Measurements from ENCODE around the gene ADAMTS17.
"Not testable (repeated sequence)": the region's sequence is repeated elsewhere in the genome, so short reads cannot be mapped to it uniquely, and the experiment has no call there.

The ADAMTS17 gene

DNA sequence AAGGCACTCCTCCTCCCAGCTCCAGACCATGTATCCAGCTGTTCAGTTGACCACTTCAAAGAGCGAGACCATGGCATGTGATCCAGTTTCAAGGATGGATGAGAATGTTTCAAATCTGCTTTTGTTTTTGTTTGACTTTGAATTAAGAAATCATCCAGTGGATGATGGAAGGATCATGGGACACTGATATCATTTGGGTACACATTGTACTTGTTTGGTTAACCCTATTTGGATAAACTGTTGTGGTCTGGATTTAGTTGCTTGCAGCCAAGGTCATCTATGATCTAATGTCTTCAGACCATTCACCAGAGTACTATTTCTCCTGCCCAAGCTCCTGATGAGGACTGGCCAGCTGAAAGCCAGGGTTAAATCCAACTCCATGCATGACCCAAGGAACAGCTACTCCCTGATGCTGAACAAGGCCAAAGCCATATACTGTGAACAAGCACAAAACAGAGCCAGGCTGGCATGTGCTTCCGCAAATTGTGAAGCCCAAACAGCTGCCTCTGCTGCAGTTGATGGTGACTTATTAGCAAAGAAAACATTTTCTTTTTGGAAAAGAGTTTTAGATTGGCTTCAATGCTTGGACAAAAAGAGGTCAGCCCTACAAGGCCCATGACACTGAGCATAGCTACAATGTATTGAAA is 5.2 kb upstream of the ADAMTS17 start:
- Mint-ChIP-seq H3K9me3 (no peaks in the 10 kb centered on the region), H3K4me3 (no peak overlapping the region), H3K27ac (no peak overlapping the region), H3K36me3 (no peaks in the 10 kb centered on the region), H3K4me1 (peaks cover 9% of the 10 kb centered on the region)
- DNase-seq (ENCODE audit: low spot score in 2 of 2) (no peak), ATAC-seq (no peak)

DNA sequence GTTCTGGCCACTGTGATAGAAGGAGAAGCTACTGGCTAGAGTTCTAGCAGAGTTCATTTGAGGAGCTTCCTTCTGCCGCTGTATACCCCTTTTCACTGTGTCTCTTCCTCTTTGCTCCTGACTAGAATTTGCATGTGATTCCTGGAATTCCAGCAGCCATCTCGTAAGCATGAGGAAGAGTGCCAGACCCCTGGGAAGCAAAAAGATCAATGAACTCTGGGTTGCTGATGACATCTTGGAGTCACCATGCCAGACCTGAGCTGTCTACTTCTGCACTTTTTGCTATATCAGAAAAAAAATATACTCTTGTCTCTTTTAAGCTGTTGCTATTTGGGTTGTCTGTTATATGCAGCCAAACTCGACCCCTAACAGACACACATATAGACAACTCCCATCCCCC is 3.7 kb upstream of the ADAMTS17 start:
- no peaks in the 10 kb centered on the region for H3K9me3 Mint-ChIP-seq
- no peak for ATAC-seq
- peaks cover 7% of the 10 kb centered on the region for H3K4me1 Mint-ChIP-seq
- no peak overlapping the region for H3K27ac Mint-ChIP-seq
- no peaks in the 10 kb centered on the region for H3K36me3 Mint-ChIP-seq
- DNase-seq (ENCODE audit: low spot score in 2 of 2) = no peak
- no peak overlapping the region for H3K4me3 Mint-ChIP-seq

DNA sequence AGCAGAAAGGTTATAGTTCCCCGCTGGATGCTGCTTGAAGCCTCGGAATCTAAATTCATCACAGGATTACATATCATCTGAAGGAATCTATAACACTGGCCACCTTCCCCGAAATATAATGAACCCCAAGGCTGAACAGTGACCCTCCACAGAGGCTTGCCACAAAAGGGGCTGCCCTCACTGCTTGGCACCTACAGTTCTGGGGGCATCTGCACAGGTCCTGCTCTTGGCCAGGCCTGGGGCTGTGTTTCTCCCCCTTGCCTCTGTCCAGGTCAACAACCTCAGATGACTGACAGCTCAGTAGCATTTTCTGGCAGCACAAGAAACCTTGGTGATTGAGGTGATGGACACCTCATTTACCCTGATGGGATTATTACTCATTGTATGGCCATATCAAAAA is 1.5 kb upstream of the ADAMTS17 start:
- H3K27ac Mint-ChIP-seq = no peak overlapping the region
- no peaks in the 10 kb centered on the region for H3K36me3 Mint-ChIP-seq
- no peaks in the 10 kb centered on the region for H3K9me3 Mint-ChIP-seq
- DNase-seq (ENCODE audit: low spot score in 2 of 2) = no peak
- no peaks in the 10 kb centered on the region for H3K4me1 Mint-ChIP-seq
- no peak overlapping the region for H3K4me3 Mint-ChIP-seq
- ATAC-seq = no peak

DNA sequence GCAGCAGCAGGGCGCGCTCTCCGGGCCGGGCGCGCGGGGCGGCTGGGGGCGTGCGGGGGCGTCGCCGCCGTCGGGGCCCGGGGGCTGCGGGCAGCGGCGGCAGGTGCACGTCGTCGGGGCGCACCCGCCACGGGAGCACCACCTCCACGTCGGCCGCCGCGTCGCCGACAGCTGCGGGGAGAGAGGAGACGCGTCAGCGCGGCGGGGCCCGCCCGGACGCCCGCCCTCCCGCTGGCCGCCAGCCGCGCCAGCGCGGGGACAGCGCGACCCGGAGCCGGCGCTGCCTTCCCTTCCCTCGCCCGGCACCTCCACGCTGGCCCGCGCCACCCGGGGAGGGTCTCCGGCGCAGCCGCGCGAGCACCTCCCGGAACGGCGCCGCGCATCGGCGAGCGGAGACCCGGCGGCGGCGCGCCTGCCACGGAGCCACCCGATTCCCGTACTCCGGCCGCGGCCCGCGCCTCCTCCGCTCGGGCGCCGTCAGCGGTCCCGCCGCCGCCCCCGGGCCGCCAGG is 481 bp downstream of the ADAMTS17 start:
- ATAC-seq (peak; percentile 35), DNase-seq (ENCODE audit: low spot score in 2 of 2) (no peak)
- peak overlapping the region; percentile 50 for H3K4me3 Mint-ChIP-seq
- H3K4me1 Mint-ChIP-seq = no peaks in the 10 kb centered on the region
- H3K27ac Mint-ChIP-seq = no peak overlapping the region
- H3K36me3 Mint-ChIP-seq = no peaks in the 10 kb centered on the region
- no peaks in the 10 kb centered on the region for H3K9me3 Mint-ChIP-seq

DNA sequence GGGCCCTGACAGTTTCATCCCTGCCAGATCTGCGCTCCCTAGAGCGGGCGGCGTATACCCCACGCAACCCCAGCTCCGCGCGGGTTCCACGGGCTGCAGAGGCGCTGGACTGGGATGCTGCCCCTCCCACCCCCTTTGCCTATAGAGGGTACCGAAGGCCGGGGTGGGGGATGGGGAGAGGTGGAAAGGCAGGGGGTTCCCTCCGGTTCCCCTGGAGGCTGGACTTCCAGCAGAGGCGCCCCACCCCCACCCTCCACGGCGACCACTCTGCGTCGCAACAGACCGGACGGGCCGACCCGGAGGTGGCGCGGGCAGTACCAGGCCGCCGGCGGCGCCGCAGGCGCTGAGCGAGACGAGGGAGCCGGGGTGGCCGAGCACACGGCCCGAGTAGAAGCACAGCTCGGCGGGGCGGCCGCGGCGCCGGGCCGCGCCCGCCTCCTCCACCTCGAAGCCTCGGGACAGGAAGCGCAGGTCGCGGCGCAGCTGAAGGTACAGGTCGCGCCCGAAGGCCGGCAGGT is 995 bp downstream of the ADAMTS17 start:
- no peak overlapping the region for H3K27ac Mint-ChIP-seq
- DNase-seq (ENCODE audit: low spot score in 2 of 2) = no peak
- no peaks in the 10 kb centered on the region for H3K9me3 Mint-ChIP-seq
- H3K4me1 Mint-ChIP-seq = no peaks in the 10 kb centered on the region
- peak; percentile 1 for ATAC-seq
- peak overlapping the region; percentile 44 for H3K4me3 Mint-ChIP-seq
- no peaks in the 10 kb centered on the region for H3K36me3 Mint-ChIP-seq

DNA sequence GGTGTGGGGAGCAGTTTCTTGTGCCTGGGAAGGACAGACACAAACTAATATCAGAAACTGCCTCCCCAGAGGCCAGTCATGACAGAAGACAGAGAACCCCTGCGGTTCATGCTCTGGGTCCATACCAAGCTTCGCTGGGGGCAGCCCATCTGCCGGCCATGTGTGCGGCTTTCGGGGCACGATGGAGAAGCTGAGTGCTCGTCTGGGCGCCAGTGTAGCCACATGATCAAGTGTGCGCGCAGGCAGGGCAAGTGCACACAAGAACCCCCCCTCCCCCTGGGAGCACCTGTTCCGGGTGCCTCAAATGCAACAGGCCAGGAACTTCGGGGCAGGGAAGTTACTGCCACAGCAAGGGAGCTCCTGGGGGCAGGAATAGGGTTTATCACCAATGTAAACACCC is 1.8 kb downstream of the ADAMTS17 start:
- ATAC-seq (no peak), DNase-seq (ENCODE audit: low spot score in 2 of 2) (no peak)
- Mint-ChIP-seq H3K4me3 (peak overlapping the region; percentile 44), H3K27ac (no peak overlapping the region), H3K4me1 (peaks cover 6% of the 10 kb centered on the region), H3K9me3 (no peaks in the 10 kb centered on the region), H3K36me3 (no peaks in the 10 kb centered on the region)

DNA sequence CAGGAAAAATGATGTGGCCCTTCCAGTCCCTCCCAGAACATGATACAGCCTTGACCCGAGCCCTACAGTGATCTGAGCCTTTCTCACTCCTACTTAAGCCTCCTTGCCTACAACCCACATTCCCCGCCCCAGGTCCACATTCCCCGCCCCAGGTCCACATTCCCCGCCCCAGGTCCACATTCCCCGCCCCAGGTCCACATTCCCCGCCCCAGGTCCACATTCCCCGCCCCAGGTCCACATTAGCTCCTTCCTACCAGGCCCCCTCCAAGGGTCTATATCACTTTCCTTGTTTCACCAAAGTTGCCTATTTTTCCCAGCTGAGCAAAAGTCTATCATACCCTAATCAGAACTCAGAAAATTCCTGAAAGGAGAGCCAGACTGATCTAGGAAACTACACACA is 2.3 kb downstream of the ADAMTS17 start:
- H3K9me3 Mint-ChIP-seq; ATAC-seq; H3K27ac Mint-ChIP-seq; DNase-seq (ENCODE audit: low spot score in 2 of 2); H3K36me3 Mint-ChIP-seq: not testable (repeated sequence)
- peaks cover 12% of the 10 kb centered on the region for H3K4me1 Mint-ChIP-seq
- peak overlapping the region; percentile 44 for H3K4me3 Mint-ChIP-seq

DNA sequence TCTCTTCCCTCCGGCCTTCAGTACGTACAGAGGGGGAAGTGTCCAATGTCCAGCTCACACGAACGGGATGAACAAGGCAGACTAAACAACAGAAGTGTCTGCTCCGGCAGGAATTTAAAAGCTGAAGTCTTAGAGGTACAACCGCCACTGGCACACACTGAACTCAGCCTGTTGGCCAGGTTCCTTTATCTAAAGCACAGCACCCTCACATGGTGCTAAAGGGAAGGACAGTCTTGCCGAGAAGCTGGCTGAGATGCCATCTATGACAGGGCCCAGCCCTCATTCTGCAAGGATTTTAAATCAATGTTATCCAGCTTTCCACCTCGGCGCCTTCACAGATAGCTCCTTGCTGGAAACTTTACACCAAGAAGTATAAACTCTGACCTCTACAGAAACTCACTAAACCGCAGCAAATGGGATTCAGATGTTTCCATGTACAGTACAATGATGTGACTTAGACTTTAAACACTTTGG is 2.8 kb downstream of the ADAMTS17 start:
- Mint-ChIP-seq H3K27ac (no peak overlapping the region), H3K36me3 (no peaks in the 10 kb centered on the region), H3K4me3 (no peak overlapping the region), H3K9me3 (no peaks in the 10 kb centered on the region), H3K4me1 (peaks cover 13% of the 10 kb centered on the region)
- peak; percentile 22 to 67 for DNase-seq (ENCODE audit: low spot score in 2 of 2)
- ATAC-seq = peak; percentile 63

DNA sequence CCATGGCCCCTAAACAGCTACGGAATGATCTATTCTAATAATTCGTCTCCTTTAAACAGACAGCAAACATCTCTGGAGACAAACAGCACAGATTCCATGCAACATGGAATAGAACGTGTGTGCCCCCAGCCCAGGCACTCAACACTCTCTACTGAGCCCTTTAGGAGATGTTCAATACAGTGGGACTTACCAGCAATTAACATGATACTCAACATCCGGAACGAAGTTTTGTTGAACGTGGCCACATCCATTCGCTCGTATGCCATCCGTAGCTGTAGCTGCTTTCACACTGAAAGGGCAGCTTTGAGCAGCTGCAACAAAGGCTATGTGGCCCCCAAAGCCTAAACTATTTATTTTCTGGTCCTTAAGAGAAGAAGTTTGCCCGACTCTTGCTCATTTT is 3.5 kb downstream of the ADAMTS17 start:
- ATAC-seq (no peak), DNase-seq (ENCODE audit: low spot score in 2 of 2) (no peak)
- no peak overlapping the region for H3K27ac Mint-ChIP-seq
- H3K4me1 Mint-ChIP-seq = peaks cover 20% of the 10 kb centered on the region
- H3K36me3 Mint-ChIP-seq = no peaks in the 10 kb centered on the region
- H3K9me3 Mint-ChIP-seq = no peaks in the 10 kb centered on the region
- no peak overlapping the region for H3K4me3 Mint-ChIP-seq

DNA sequence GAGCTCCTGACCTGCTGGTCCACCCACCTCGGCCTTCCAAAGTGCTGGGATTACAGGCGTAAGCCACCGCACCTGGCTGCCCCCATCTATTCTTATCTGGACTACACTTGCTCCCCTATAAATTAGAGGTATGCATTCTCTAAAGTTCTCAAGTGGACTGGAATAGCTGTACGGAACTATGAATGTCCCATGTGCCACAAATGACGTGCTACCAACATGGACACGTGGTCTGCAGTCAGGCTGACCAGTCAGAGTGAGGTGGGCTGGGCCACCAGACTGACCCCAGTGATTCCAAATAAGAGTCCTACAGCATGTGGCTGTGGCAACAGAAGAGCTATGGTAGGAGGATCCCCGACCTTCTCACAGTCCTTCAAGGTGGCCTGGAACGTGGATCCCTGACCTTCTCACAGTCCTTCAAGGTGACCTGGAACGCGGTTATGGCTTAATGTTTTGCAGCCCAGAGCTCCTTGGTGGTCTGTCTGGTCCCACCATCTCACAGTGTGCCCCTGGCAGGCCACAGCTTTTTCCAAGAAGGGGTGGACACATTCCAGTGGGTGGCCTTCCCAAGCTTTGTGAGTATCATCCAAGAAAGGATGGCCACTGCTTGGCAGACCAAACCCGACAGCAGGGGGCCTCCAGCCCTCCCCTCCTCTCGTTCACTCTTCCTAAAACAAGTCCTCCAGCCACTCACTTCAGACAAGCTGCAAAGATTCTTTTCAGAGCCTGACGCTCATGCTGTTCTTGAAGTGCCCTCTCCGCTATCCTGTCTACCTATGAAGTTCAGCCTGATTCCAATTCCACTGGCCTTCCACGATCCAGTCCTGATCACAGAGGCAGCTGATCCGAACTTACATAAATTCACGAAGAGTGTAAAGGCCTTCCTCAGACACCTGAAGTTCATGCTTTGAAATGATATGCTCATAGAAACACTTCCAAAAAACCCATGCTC is 4.4 kb downstream of the ADAMTS17 start:
- DNase-seq (ENCODE audit: low spot score in 2 of 2) (peak in 1 of 2 donors; percentile 29), ATAC-seq (no peak)
- Mint-ChIP-seq H3K4me3 (no peak overlapping the region), H3K9me3 (no peaks in the 10 kb centered on the region), H3K36me3 (no peaks in the 10 kb centered on the region), H3K27ac (no peak overlapping the region), H3K4me1 (peaks cover 27% of the 10 kb centered on the region)

DNA sequence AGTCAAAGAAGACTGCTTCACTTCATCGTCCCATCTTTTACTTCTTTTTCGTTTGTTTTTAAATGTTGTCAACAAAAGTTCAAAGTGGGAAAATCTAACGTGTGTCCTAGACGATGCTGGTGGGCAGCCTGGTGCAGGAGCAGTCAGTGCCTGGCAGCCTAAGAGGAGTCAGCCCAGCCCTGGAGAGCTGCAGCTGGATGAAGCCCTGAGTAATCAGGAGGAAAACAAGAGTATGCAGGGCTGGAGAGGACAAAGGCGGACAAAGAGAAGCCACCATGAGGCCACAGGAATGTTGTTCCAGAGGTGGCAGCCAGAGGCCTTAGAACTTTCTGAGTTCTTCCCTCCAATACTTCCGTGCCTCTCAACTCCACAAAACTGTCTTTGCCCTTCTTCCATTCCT is 5.7 kb downstream of the ADAMTS17 start:
- Mint-ChIP-seq H3K27ac (no peak overlapping the region), H3K4me3 (no peak overlapping the region), H3K9me3 (no peaks in the 10 kb centered on the region), H3K4me1 (peaks cover 28% of the 10 kb centered on the region), H3K36me3 (no peaks in the 10 kb centered on the region)
- DNase-seq (ENCODE audit: low spot score in 2 of 2) (peak in 1 of 2 donors; percentile 30), ATAC-seq (no peak)

DNA sequence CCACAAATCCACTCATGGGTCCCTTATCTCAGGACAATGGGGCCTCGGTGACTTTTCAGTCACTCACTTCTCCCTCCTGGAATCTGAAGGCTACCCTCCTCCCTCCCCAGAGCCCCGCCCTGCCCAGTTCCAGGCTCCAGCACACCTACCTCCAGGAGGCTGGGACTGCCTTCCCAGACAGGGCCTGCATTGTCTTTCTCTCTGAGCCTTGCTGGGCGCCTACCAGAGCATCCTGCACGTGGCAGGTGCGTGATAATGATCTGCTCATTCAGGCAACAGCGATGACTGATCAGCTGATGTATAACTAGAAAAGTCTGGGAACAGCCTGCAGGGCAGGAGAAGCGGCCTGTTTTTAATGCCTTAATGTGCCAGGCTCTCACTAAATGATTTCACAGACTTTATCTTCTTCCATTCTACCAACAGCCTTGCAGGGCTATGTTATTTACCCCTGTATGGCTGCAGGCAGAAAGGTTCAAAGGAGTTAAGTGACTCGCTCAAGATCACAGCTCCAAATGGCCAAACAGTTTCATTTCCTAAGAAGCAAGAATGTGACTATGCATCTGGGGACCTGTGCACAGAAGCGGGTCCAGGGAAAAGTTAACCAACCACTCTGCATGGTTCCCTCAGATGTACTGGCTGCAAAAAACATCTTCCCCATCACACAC is 6.3 kb downstream of the ADAMTS17 start:
- H3K9me3 Mint-ChIP-seq = no peaks in the 10 kb centered on the region
- DNase-seq (ENCODE audit: low spot score in 2 of 2) (peak in 1 of 2 donors; percentile 38), ATAC-seq (no peak)
- H3K27ac Mint-ChIP-seq = no peak overlapping the region
- no peaks in the 10 kb centered on the region for H3K36me3 Mint-ChIP-seq
- H3K4me3 Mint-ChIP-seq = no peak overlapping the region
- H3K4me1 Mint-ChIP-seq = peaks cover 34% of the 10 kb centered on the region

DNA sequence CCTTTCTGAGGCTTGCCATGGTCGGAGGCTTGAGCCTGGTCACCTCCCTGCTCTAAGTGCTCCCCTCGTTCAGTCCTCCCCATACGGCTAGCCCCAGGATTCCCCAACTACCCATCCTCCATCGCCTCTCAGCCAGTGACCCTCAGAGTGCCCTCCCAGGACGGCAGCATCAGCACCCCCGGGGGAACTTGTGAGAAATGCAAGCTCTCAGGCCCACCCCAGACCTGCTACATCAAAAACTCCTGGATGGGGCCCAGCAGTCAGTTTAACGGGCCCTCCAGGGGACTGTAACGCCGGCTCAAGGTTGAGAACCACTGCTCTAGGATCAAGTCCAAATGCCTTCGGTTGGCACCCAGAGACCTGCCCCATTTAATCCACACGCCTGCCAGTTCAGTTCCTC is 6.9 kb downstream of the ADAMTS17 start:
- Mint-ChIP-seq H3K4me1 (peaks cover 39% of the 10 kb centered on the region), H3K36me3 (no peaks in the 10 kb centered on the region), H3K4me3 (no peak overlapping the region), H3K9me3 (no peaks in the 10 kb centered on the region), H3K27ac (no peak overlapping the region)
- ATAC-seq = no peak
- peak in 1 of 2 donors; percentile 47 for DNase-seq (ENCODE audit: low spot score in 2 of 2)

DNA sequence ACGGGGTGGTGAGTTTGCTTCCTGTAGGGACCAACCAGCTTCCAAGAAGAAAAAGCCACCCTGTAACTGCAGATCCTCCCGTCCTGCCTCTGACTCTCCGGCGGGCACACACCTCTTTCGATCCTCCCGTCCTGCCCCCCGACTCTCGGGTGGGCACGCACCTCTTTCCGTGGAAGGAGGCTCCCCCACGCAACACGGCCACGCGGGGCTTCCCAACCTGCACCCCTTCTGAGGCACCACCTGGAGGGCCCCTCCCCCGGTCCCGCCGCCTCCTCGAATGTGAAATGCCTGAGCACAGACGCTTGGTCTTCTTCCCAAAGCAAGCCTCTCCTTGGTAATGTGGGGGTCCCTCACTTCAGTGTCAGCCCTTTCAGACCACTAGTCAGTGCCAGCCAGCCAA is 7.3 kb downstream of the ADAMTS17 start:
- Mint-ChIP-seq H3K9me3 (no peaks in the 10 kb centered on the region), H3K36me3 (no peaks in the 10 kb centered on the region), H3K4me1 (peaks cover 44% of the 10 kb centered on the region), H3K4me3 (no peak overlapping the region), H3K27ac (no peak overlapping the region)
- ATAC-seq = no peak
- DNase-seq (ENCODE audit: low spot score in 2 of 2) = peak in 1 of 2 donors; percentile 48

DNA sequence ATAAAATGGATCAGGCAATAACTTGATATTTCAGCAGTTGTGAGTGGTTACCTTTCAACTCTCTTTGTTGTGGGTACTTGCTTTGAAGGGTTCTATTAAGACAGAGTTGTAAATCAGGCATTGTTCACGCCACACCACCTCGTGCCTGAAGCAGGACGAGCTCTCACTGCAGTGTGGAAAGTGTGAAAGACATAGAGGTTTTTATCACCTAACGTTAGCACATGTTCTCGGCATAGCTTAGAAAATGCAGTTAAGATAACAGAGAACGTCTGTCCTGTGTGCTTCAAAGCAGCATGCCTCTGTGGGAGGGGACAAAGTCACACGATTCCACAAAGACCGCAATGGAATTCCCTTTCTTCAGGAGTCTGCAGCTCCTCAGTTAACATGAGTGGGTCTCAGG is 7.8 kb downstream of the ADAMTS17 start:
- Mint-ChIP-seq H3K4me3 (no peak overlapping the region), H3K4me1 (peaks cover 47% of the 10 kb centered on the region), H3K27ac (no peak overlapping the region), H3K36me3 (no peaks in the 10 kb centered on the region), H3K9me3 (no peaks in the 10 kb centered on the region)
- DNase-seq (ENCODE audit: low spot score in 2 of 2) = peak in 1 of 2 donors; percentile 46
- no peak for ATAC-seq

Data from stimulated activated effector memory CD8-positive, alpha-beta T cell treated with anti-CD3 and anti-CD28 coated beads, Interleukin-12 subunit alpha, Interleukin-12 subunit beta, amount 100 ng/mL, for 72 hours (primary cell).